SW480 (cell line): ENCODE data around the gene PFKFB2.

Experiments
- DNase-seq: peaks from one replicate; pipeline ENCODE4 v3.0.0-alpha.2; 2016; ENCODE audit warnings: low spot score

The PFKFB2 gene

GRCh38 chr1:207052911-207053769 is at the start of gene PFKFB2:
PFKFB2 (plus strand) TSS chr1:207053275; CDS start chr1:207054718, 1,443 bp downstream.
- DNase-seq, result peak; percentile 99

- peak; percentile 91 for DNase-seq
Observed at GRCh38 chr1:207004931-207005830, 47.9 kb upstream of the PFKFB2 start.

GRCh38 chr1:207006083-207006482 is 47.0 kb upstream of the PFKFB2 start:
- no peak for DNase-seq

- no peak for DNase-seq
Observed at GRCh38 chr1:207006914-207007313, 46.2 kb upstream of the PFKFB2 start.

GRCh38 chr1:207007352-207008033 is 45.6 kb upstream of the PFKFB2 start:
- peak; percentile 97 for DNase-seq

GRCh38 chr1:207009182-207009850 is 43.8 kb upstream of the PFKFB2 start:
- no peak for DNase-seq

GRCh38 chr1:207009945-207010344 is 43.1 kb upstream of the PFKFB2 start:
- no peak for DNase-seq

GRCh38 chr1:207010726-207011125 is 42.3 kb upstream of the PFKFB2 start:
- no peak for DNase-seq

GRCh38 chr1:207013321-207014085 is 39.6 kb upstream of the PFKFB2 start:
- no peak for DNase-seq

- DNase-seq, result no peak
Observed at GRCh38 chr1:207014728-207015127, 38.3 kb upstream of the PFKFB2 start.

GRCh38 chr1:207015791-207016190 is 37.3 kb upstream of the PFKFB2 start:
- DNase-seq, result no peak

- DNase-seq, result no peak
Observed at GRCh38 chr1:207017615-207018559, 35.2 kb upstream of the PFKFB2 start.

GRCh38 chr1:207018707-207019106 is 34.4 kb upstream of the PFKFB2 start:
- no peak for DNase-seq

GRCh38 chr1:207019161-207019560 is 33.9 kb upstream of the PFKFB2 start:
- peak; percentile 91 for DNase-seq

- no peak for DNase-seq
Observed at GRCh38 chr1:207019661-207020060, 33.4 kb upstream of the PFKFB2 start.

GRCh38 chr1:207020065-207020708 is 32.9 kb upstream of the PFKFB2 start:
- DNase-seq, result peak; percentile 98

GRCh38 chr1:207020709-207021107 is 32.4 kb upstream of the PFKFB2 start:
- DNase-seq, result peak; percentile 73

GRCh38 chr1:207021139-207021861 is 31.8 kb upstream of the PFKFB2 start:
- DNase-seq, result peak; percentile 90
